ENCODE results near the gene DNAJB6.

DNAJB6 gene

GRCh38 chr7:157423886-157424565 lies 87.2 kb downstream of the DNAJB6 start:
- no peak overlapping the region for H3K9ac ChIP-seq (ENCODE audit: low read depth, low read length)
- H3K9me3 ChIP-seq (ENCODE audit: control insufficient read depth, insufficient read depth, low read length): no peaks in the 10 kb centered on the region
- H3K36me3 ChIP-seq (ENCODE audit: insufficient read depth, low read length): no peaks in the 10 kb centered on the region; the same call in none of the 2 replicates
- H3K4me1 ChIP-seq (ENCODE audit: insufficient read depth, low read length): no peaks in the 10 kb centered on the region

GRCh38 chr7:157425137-157425731 lies 88.4 kb downstream of the DNAJB6 start:
- Histone ChIP-seq H3K9ac (ENCODE audit: low read depth, low read length) (no peak overlapping the region), H3K4me1 (ENCODE audit: insufficient read depth, low read length) (no peaks in the 10 kb centered on the region), H3K9me3 (ENCODE audit: control insufficient read depth, insufficient read depth, low read length) (no peaks in the 10 kb centered on the region), H3K36me3 (ENCODE audit: insufficient read depth, low read length) (no peaks in the 10 kb centered on the region; the same call in 1 of the 2 replicates)

- no peaks in the 10 kb centered on the region for H3K4me1 ChIP-seq (ENCODE audit: insufficient read depth, low read length)
- H3K9me3 ChIP-seq (ENCODE audit: control insufficient read depth, insufficient read depth, low read length): no peaks in the 10 kb centered on the region
- H3K36me3 ChIP-seq (ENCODE audit: insufficient read depth, low read length): no peaks in the 10 kb centered on the region; the same call in 1 of the 2 replicates
- H3K9ac ChIP-seq (ENCODE audit: low read depth, low read length): no peak overlapping the region
These were observed 89.0 kb downstream of the DNAJB6 start for GRCh38 chr7:157425761-157426160.

- H3K36me3 ChIP-seq (ENCODE audit: insufficient read depth, low read length): no peaks in the 10 kb centered on the region; the same call in 1 of the 2 replicates
These were observed 89.9 kb downstream of the DNAJB6 start for GRCh38 chr7:157426463-157427301.

GRCh38 chr7:157427811-157428553 lies 91.2 kb downstream of the DNAJB6 start:
- no peaks in the 10 kb centered on the region; the same call in 1 of the 2 replicates for H3K36me3 ChIP-seq (ENCODE audit: insufficient read depth, low read length)
- no peaks in the 10 kb centered on the region for H3K4me1 ChIP-seq (ENCODE audit: insufficient read depth, low read length)
- H3K9ac ChIP-seq (ENCODE audit: low read depth, low read length): no peak overlapping the region
- no peaks in the 10 kb centered on the region for H3K9me3 ChIP-seq (ENCODE audit: control insufficient read depth, insufficient read depth, low read length)

More at GRCh38 chr7:157426463-157427301, 89.9 kb downstream of the DNAJB6 start:
- Histone ChIP-seq H3K9ac (ENCODE audit: low read depth, low read length) (no peak overlapping the region), H3K4me1 (ENCODE audit: insufficient read depth, low read length) (no peaks in the 10 kb centered on the region), H3K9me3 (ENCODE audit: control insufficient read depth, insufficient read depth, low read length) (no peaks in the 10 kb centered on the region)

- no peaks in the 10 kb centered on the region for H3K36me3 ChIP-seq (ENCODE audit: insufficient read depth, low read length)
- no peak overlapping the region for H3K9ac ChIP-seq (ENCODE audit: low read depth, low read length)
- H3K9me3 ChIP-seq (ENCODE audit: control insufficient read depth, insufficient read depth, low read length): no peaks in the 10 kb centered on the region
- no peaks in the 10 kb centered on the region for H3K4me1 ChIP-seq (ENCODE audit: insufficient read depth, low read length)
These were observed 91.7 kb downstream of the DNAJB6 start for GRCh38 chr7:157428554-157428945.

- no peaks in the 10 kb centered on the region for H3K36me3 ChIP-seq (ENCODE audit: insufficient read depth, low read length)
- H3K9me3 ChIP-seq (ENCODE audit: control insufficient read depth, insufficient read depth, low read length): no peaks in the 10 kb centered on the region
- H3K4me1 ChIP-seq (ENCODE audit: insufficient read depth, low read length): no peaks in the 10 kb centered on the region
- H3K9ac ChIP-seq (ENCODE audit: low read depth, low read length): no peak overlapping the region
These were observed 92.3 kb downstream of the DNAJB6 start for GRCh38 chr7:157429001-157429679.

- Histone ChIP-seq H3K9me3 (ENCODE audit: control insufficient read depth, insufficient read depth, low read length) (no peaks in the 10 kb centered on the region), H3K36me3 (ENCODE audit: insufficient read depth, low read length) (no peaks in the 10 kb centered on the region), H3K4me1 (ENCODE audit: insufficient read depth, low read length) (no peaks in the 10 kb centered on the region), H3K9ac (ENCODE audit: low read depth, low read length) (no peak overlapping the region)
These were observed 92.9 kb downstream of the DNAJB6 start for GRCh38 chr7:157429680-157430224.

- no peaks in the 10 kb centered on the region for H3K36me3 ChIP-seq (ENCODE audit: insufficient read depth, low read length)
- no peaks in the 10 kb centered on the region for H3K4me1 ChIP-seq (ENCODE audit: insufficient read depth, low read length)
- H3K9me3 ChIP-seq (ENCODE audit: control insufficient read depth, insufficient read depth, low read length): no peaks in the 10 kb centered on the region
- H3K9ac ChIP-seq (ENCODE audit: low read depth, low read length): no peak overlapping the region
These were observed 93.9 kb downstream of the DNAJB6 start for GRCh38 chr7:157430721-157431120.

- Histone ChIP-seq H3K9ac (ENCODE audit: low read depth, low read length) (no peak overlapping the region), H3K4me1 (ENCODE audit: insufficient read depth, low read length) (no peaks in the 10 kb centered on the region), H3K36me3 (ENCODE audit: insufficient read depth, low read length) (no peaks in the 10 kb centered on the region), H3K9me3 (ENCODE audit: control insufficient read depth, insufficient read depth, low read length) (no peaks in the 10 kb centered on the region)
These were observed 94.6 kb downstream of the DNAJB6 start for GRCh38 chr7:157431173-157431950.

- Histone ChIP-seq H3K9ac (ENCODE audit: low read depth, low read length) (no peak overlapping the region), H3K4me1 (ENCODE audit: insufficient read depth, low read length) (no peaks in the 10 kb centered on the region), H3K9me3 (ENCODE audit: control insufficient read depth, insufficient read depth, low read length) (no peaks in the 10 kb centered on the region), H3K36me3 (ENCODE audit: insufficient read depth, low read length) (no peaks in the 10 kb centered on the region)
These were observed 95.2 kb downstream of the DNAJB6 start for GRCh38 chr7:157431951-157432540.

GRCh38 chr7:157432541-157432956 lies 95.7 kb downstream of the DNAJB6 start:
- Histone ChIP-seq H3K9ac (ENCODE audit: low read depth, low read length) (peak overlapping the region; percentile 31; the same call in 1 of the 2 replicates), H3K36me3 (ENCODE audit: insufficient read depth, low read length) (no peaks in the 10 kb centered on the region), H3K4me1 (ENCODE audit: insufficient read depth, low read length) (no peaks in the 10 kb centered on the region), H3K9me3 (ENCODE audit: control insufficient read depth, insufficient read depth, low read length) (no peaks in the 10 kb centered on the region)

Data from ES-I3 (cell line).